Hair follicular keratinocyte (primary cell): ENCODE results near the gene MON1B. TPM values are rescaled to one million over a fixed set of nuclear protein-coding genes. Genes with fewer than 3 reads are reported as not detected.

ENCODE experiments used
- total RNA-seq: library from RNA; depleted of rRNA; stranded (reverse); fragments of >200 nt; gene quantifications from 2 replicates; pipeline ENCODE4 v1.2.3, GENCODE V29; 2015

MON1B gene
- 17.2 and 18.5 TPM in 2 replicates for total RNA-seq

GRCh38 chr16:77190478-77191258 is at the start of gene MON1B:
Gene MON1B, plus strand, starts transcription at chr16:77191190. Its CDS starts 296 bp downstream, at chr16:77191486.

GRCh38 chr16:77199211-77199610 is 8.2 kb downstream of the MON1B start, which contains the start of gene SYCE1L:
Gene SYCE1L, plus strand, starts transcription at chr16:77199408. Its CDS starts 44 bp downstream, at chr16:77199452.

Other genes starting within 250 kb of the MON1B start
- 0.38 and 0.86 TPM in 2 replicates for gene SYCE1L, start 8.2 kb downstream of the MON1B start, total RNA-seq
- gene ADAMTS18, start 243.8 kb downstream of the MON1B start, total RNA-seq = not detected in 2 replicates